HFFc6 (cell line): ENCODE data around the gene USP3. TPM values are rescaled to one million over a fixed set of nuclear protein-coding genes. Genes with fewer than 3 reads are reported as not detected.
"Not testable (repeated sequence)": the region's sequence is repeated elsewhere in the genome, so short reads cannot be mapped to it uniquely, and the experiment has no call there.

Source experiments
- DNase-seq: peaks from one replicate; pipeline ENCODE4 v3.0.0-alpha.2; 2018
- H3K27ac Mint-ChIP-seq: 2 replicates; pipeline ENCODE4 v1.8.0; 2020; ENCODE audit warnings: mild to moderate bottlenecking, mixed read lengths
- H3K27me3 Mint-ChIP-seq: 2 replicates; pipeline ENCODE4 v1.8.0; 2021; ENCODE audit warnings: mild to moderate bottlenecking, moderate library complexity, mixed read lengths; ENCODE audit not compliant: insufficient read depth
- H3K36me3 Mint-ChIP-seq: 2 replicates; pipeline ENCODE4 v1.8.0; 2021; ENCODE audit warnings: low read depth, mixed read lengths
- H3K4me1 Mint-ChIP-seq: 2 replicates; pipeline ENCODE4 v1.8.0; 2020; ENCODE audit warnings: low read depth, mixed read lengths
- H3K4me3 Mint-ChIP-seq: 2 replicates; pipeline ENCODE4 v1.8.0; 2020; ENCODE audit warnings: mild to moderate bottlenecking, moderate library complexity, mixed read lengths
- H3K9me3 Mint-ChIP-seq: 2 replicates; pipeline ENCODE4 v1.8.0; 2020; ENCODE audit warnings: mild to moderate bottlenecking, mixed read lengths
- total RNA-seq, 6 experiments: library from RNA; stranded (reverse); fragmentation: NEBNext Ultra II Directional; extraction: Animal tissue kit (Norgen Biotek cat#: 25700); gene quantifications; 2 replicates in 1 of 6; 3 replicates in 5 of 6; pipeline ENCODE4 v1.2.3, GENCODE V29; 2021
- TF ChIP-seq, protein P1 (sequence below): fragments of 200-600 bp; sonication (generic); IDR thresholded peaks from 2 replicates; pipeline ENCODE4 v1.5.0; 2021; ENCODE audit warnings: antibody characterized with exemption, mild to moderate bottlenecking

Gene USP3
- total RNA-seq, 6 experiments from 2014 or later, result 16.8 to 26.2 (median 23.1) TPM

- H3K27ac Mint-ChIP-seq, result no peak overlapping the region
- TF ChIP-seq, protein P1, sequence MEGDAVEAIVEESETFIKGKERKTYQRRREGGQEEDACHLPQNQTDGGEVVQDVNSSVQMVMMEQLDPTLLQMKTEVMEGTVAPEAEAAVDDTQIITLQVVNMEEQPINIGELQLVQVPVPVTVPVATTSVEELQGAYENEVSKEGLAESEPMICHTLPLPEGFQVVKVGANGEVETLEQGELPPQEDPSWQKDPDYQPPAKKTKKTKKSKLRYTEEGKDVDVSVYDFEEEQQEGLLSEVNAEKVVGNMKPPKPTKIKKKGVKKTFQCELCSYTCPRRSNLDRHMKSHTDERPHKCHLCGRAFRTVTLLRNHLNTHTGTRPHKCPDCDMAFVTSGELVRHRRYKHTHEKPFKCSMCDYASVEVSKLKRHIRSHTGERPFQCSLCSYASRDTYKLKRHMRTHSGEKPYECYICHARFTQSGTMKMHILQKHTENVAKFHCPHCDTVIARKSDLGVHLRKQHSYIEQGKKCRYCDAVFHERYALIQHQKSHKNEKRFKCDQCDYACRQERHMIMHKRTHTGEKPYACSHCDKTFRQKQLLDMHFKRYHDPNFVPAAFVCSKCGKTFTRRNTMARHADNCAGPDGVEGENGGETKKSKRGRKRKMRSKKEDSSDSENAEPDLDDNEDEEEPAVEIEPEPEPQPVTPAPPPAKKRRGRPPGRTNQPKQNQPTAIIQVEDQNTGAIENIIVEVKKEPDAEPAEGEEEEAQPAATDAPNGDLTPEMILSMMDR, result no peak
Measured at GRCh38 chr15:63484433-63485186, 19.8 kb upstream of the USP3 start.

DNA sequence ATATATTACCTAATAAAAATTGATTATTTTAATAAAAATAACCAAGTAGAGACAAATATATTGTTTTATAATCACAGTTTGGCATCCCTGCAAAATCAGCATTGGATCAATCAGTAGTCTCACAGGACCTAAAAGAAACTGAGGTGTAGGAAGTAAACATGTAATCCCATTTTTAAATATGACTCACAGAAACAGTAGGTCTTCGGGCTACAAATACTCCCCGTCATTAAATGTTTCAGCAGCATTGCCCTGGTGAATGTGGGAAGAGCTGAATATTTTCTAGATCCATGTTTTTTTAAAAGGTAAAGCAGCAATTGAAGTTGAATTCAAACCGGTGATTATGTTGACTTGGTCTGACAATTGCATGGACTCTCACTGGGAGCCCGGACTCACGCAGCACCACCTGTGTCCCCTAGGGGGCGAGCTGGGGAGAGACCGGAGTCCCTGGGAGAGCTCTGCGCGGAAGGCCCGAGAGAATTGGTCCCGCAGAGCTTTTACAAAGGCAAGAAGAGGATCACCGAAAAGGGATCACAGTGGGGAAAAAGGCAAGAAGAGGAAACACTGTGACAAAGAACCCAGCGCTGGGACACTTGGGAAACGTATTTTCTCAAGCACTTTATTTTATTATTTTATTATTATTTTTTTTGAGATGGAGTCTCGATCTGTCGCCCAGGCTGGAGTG, 17.2 kb upstream of the USP3 start:
- peak overlapping the region; percentile 2; the same call in 1 of the 2 replicates for H3K4me3 Mint-ChIP-seq
- no peaks in the 10 kb centered on the region for H3K36me3 Mint-ChIP-seq

More at GRCh38 chr15:63484433-63485186, 19.8 kb upstream of the USP3 start:
- H3K4me1 Mint-ChIP-seq, result peaks cover 42% of the 10 kb centered on the region
- DNase-seq, result no peak
- H3K4me3 Mint-ChIP-seq, result no peak overlapping the region
- peaks cover 5% of the 10 kb centered on the region for H3K27me3 Mint-ChIP-seq
- H3K9me3 Mint-ChIP-seq, result no peaks in the 10 kb centered on the region
- H3K36me3 Mint-ChIP-seq, result no peaks in the 10 kb centered on the region

DNA sequence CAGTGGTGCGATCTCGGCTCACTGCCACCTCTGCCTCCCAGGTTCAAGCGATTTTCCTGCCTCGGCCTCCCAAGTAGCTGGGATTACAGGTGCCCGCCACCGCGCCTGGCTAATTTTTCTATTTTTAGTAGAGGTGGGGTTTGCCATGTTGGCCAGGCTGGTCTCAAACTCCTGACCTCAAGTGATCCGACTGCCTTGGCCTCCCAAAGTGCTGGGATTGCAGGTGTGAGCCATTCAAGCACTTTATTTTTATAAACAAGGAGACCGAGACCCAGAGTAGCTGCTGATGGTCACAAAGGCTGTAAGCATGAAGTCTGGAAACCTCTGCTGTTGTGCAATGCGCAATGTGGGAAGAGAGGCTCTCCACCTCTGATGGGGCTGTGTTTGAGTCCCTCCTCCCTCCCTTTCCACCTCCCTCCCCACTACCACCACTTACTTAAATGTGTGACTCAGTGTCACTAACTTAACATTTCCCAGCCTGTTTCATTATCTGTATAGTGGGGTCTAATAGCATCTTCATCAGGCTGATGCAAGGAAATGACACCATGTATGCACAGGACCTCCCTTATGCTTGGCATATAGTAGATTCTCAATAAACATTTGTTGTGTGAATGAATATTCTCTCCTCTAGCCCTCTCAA, 16.5 kb upstream of the USP3 start:
- H3K36me3 Mint-ChIP-seq, H3K9me3 Mint-ChIP-seq, H3K27ac Mint-ChIP-seq, DNase-seq, H3K4me3 Mint-ChIP-seq: not testable (repeated sequence)
- Mint-ChIP-seq H3K27me3 (peaks cover 15% of the 10 kb centered on the region), H3K4me1 (peaks cover 27% of the 10 kb centered on the region)

More for the DNA sequence above, 17.2 kb upstream of the USP3 start:
- DNase-seq, result peak; percentile 49
- Mint-ChIP-seq H3K27me3 (peaks cover 12% of the 10 kb centered on the region), H3K27ac (no peak overlapping the region), H3K9me3 (no peaks in the 10 kb centered on the region), H3K4me1 (peaks cover 23% of the 10 kb centered on the region)
- TF ChIP-seq, protein P1, result peak; percentile 90

GRCh38 chr15:63488398-63488960, 15.9 kb upstream of the USP3 start:
- no peak for DNase-seq
- Mint-ChIP-seq H3K27ac (no peak overlapping the region), H3K36me3 (no peaks in the 10 kb centered on the region), H3K4me3 (no peak overlapping the region), H3K9me3 (no peaks in the 10 kb centered on the region), H3K27me3 (peaks cover 15% of the 10 kb centered on the region), H3K4me1 (peaks cover 30% of the 10 kb centered on the region)
- TF ChIP-seq, protein P1, result no peak

DNA sequence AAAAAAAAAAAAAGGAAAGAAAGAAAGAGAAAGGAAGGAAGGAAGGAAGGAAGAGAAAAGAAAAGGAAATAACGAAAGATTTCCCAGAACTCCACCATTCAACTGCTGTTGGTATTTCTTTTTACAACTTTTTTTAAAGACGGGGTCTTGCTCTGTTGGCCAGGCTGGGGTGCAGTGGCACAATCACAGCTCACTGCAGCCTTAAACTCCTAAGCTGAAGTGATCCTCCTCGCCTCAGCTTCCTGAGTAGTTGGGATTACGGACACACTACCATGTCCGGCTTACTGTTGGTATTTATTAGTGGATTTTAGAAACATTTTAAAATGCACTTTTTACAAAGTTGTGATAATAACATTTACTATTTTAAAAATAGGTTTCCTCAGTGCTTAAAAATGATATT, 15.0 kb upstream of the USP3 start:
- peaks cover 23% of the 10 kb centered on the region for H3K4me1 Mint-ChIP-seq
- H3K4me3 Mint-ChIP-seq, result no peak overlapping the region
- H3K36me3 Mint-ChIP-seq, result no peaks in the 10 kb centered on the region
- H3K9me3 Mint-ChIP-seq, result no peaks in the 10 kb centered on the region
- TF ChIP-seq, protein P1, result no peak
- no peak for DNase-seq
- H3K27me3 Mint-ChIP-seq, result peaks cover 19% of the 10 kb centered on the region
- no peak overlapping the region for H3K27ac Mint-ChIP-seq
